Left ventricle myocardium inferior (tissue), 1 donor: Measurements from ENCODE around the gene MARVELD3. TPM values are rescaled to one million over a fixed set of nuclear protein-coding genes. Genes with fewer than 3 reads are reported as not detected.

Experiments used
- DNase-seq: peaks from one replicate; pipeline ENCODE4 v3.0.0-alpha.2; 2020
- H3K27ac ChIP-seq: fragments of 200-600 bp; replicated peaks from 2 replicates; pipeline ENCODE4 v1.8.0; 2021
- H3K27me3 ChIP-seq: fragments of 200-600 bp; 2 replicates; pipeline ENCODE4 v1.8.0; 2021; ENCODE audit warnings: low read depth
- H3K36me3 ChIP-seq: fragments of 200-600 bp; 2 replicates; pipeline ENCODE4 v1.8.0; 2021
- H3K4me1 ChIP-seq: fragments of 200-600 bp; 2 replicates; pipeline ENCODE4 v1.8.0; 2021
- H3K4me3 ChIP-seq: fragments of 200-600 bp; 2 replicates; pipeline ENCODE4 v1.8.0; 2021; ENCODE audit warnings: mild to moderate bottlenecking, moderate library complexity
- H3K9me3 ChIP-seq: fragments of 200-600 bp; replicated peaks from 2 replicates; pipeline ENCODE4 v1.8.0; 2021
- intact Hi-C: fragments of 100-400 bp; cut with micrococcal nuclease; formaldehyde crosslinking; loops from one replicate; pipeline ENCODE4 v1.11.0; 2022
- total RNA-seq: library from RNA; stranded (reverse); fragmentation: NEBNext Ultra II Directional; extraction: Animal tissue kit (Norgen Biotek cat#: 25700); gene quantifications from one replicate; pipeline ENCODE4 v1.2.1, GENCODE V29; 2021
- TF ChIP-seq, protein P1 (sequence below): fragments of 200-600 bp; IDR thresholded peaks from 2 replicates; pipeline ENCODE4 v1.8.0; 2021; ENCODE audit warnings: antibody characterized with exemption, mild to moderate bottlenecking, borderline replicate concordance
- donor health status: DM: no; HTN: yes; CAD: no; lungs with severe emphysema.

MARVELD3 gene
- total RNA-seq, 1 donor from 2014 or later: not detected

DNA sequence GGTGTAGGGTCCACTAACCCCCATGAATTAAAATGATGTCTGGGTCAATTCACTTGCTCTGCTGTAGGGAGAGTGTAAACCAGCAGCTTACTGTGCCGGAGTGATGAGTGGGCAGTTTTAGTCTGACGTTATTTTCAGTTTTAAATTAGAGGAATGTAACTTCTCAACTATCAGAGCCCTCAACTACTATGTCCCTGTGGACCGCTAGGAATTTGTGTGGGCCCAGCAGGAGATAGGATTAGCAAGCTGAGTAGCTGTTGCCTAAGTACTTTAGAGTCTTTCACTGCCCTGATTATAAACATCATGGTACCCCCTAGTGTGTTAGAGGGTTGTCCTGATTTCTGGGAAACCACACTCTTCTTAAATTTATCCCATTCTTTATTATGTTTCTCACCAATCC is 11.4 kb downstream of the MARVELD3 start:
- no peak for DNase-seq
- no peaks in the 10 kb centered on the region for H3K9me3 ChIP-seq
- intact Hi-C loops: no loop called here
- H3K36me3 ChIP-seq: peaks cover 4% of the 10 kb centered on the region
- H3K27ac ChIP-seq: no peak overlapping the region
- H3K27me3 ChIP-seq: no peaks in the 10 kb centered on the region
- H3K4me3 ChIP-seq: no peak overlapping the region
- H3K4me1 ChIP-seq: no peaks in the 10 kb centered on the region
- TF ChIP-seq, protein P1, sequence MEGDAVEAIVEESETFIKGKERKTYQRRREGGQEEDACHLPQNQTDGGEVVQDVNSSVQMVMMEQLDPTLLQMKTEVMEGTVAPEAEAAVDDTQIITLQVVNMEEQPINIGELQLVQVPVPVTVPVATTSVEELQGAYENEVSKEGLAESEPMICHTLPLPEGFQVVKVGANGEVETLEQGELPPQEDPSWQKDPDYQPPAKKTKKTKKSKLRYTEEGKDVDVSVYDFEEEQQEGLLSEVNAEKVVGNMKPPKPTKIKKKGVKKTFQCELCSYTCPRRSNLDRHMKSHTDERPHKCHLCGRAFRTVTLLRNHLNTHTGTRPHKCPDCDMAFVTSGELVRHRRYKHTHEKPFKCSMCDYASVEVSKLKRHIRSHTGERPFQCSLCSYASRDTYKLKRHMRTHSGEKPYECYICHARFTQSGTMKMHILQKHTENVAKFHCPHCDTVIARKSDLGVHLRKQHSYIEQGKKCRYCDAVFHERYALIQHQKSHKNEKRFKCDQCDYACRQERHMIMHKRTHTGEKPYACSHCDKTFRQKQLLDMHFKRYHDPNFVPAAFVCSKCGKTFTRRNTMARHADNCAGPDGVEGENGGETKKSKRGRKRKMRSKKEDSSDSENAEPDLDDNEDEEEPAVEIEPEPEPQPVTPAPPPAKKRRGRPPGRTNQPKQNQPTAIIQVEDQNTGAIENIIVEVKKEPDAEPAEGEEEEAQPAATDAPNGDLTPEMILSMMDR: no peak

DNA sequence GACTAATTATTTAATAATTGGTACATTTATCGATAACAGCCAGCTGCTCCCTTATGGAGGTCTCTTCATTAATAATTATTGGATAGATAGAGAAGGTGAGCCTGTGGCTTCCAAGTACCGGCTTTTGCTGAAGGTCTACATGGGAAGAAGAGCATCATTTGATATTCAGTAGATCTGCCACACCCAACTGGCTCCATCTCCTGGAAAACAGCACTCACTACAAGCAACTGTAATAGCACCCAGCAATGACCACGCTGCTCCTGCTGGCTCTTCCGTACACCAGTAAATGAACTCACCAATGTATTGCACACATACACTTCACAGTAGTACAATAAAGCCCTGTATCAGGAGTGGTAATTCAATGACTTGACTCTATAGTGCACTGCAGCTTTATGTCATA is 19.5 kb downstream of the MARVELD3 start:
- intact Hi-C loops: no loop called here
- TF ChIP-seq, protein P1: peak; percentile 15
- no peak for DNase-seq
- Histone ChIP-seq H3K36me3 (peaks cover 35% of the 10 kb centered on the region), H3K27me3 (no peaks in the 10 kb centered on the region), H3K4me1 (no peaks in the 10 kb centered on the region), H3K4me3 (no peak overlapping the region), H3K27ac (no peak overlapping the region), H3K9me3 (no peaks in the 10 kb centered on the region)

DNA sequence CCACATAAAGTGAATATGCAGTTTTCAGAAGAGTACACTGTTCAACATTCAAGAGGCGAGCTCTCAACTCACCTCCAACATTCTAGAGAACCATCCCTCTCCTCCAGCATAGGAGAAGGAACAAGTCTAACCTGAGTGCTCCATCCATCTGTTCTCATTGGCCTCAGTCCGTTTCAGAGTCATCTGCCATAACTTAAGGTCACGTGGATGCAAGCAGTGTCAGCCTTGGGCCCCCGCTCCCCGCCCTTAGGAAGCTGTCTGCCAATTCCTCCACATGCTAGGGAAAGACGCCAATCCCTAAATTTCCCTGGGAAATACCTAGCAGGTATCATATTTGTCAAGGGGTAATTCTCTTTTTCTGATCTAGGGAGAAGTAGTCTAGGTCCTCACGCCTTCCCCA is 21.4 kb downstream of the MARVELD3 start:
- DNase-seq: no peak
- no peak overlapping the region for H3K4me3 ChIP-seq
- intact Hi-C loops: no loop called here
- H3K9me3 ChIP-seq: no peaks in the 10 kb centered on the region
- TF ChIP-seq, protein P1: no peak
- no peak overlapping the region for H3K27ac ChIP-seq
- peaks cover 47% of the 10 kb centered on the region for H3K36me3 ChIP-seq
- H3K27me3 ChIP-seq: no peaks in the 10 kb centered on the region
- H3K4me1 ChIP-seq: no peaks in the 10 kb centered on the region

DNA sequence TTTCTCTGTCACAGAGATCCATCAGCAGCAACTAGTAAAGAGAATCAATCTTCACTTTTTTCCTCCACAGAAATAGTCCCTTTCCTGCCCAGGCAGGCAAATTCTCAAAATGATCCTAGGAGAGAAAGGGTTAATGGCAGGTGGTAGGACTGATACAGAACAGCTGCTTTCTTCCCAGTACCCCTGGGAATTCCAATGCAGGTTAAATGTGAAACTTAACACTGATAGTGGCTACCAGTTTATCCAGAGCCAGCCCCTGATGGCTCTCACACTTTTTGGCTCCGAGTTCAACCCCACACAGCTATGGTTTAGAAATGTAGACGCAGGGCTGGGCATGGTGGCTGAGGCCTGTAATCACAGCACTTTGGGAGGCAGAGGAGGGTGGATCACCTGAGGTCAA is 22.2 kb downstream of the MARVELD3 start:
- no peak for DNase-seq
- Histone ChIP-seq H3K9me3 (no peaks in the 10 kb centered on the region), H3K27ac (no peak overlapping the region), H3K4me1 (no peaks in the 10 kb centered on the region), H3K27me3 (no peaks in the 10 kb centered on the region), H3K4me3 (no peak overlapping the region), H3K36me3 (peaks cover 55% of the 10 kb centered on the region)
- intact Hi-C loops: no loop called here
- TF ChIP-seq, protein P1: no peak

DNA sequence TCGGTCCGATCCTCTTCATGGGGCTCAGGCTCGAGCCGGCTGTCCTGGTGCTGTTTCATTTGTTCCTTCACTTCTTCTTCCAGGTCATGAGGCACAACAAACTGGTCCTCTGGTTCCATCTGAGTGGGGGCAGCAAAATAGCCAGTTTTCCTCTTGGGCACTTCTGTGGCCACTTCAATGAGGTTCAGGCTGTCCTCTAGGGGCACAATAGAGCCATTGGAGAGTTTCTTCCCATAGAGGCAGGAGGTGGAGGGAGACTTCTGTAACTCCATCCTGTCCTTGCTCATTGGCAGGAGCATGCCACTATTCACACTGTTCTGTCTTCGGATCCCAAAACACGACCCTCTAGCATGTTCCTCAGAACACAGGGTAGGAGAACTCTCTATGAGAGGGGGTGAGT is 22.9 kb downstream of the MARVELD3 start:
- intact Hi-C loops: no loop called here

More for the DNA sequence above, 22.9 kb downstream of the MARVELD3 start:
- Histone ChIP-seq H3K27me3 (no peaks in the 10 kb centered on the region), H3K4me3 (no peak overlapping the region), H3K27ac (no peak overlapping the region), H3K4me1 (no peaks in the 10 kb centered on the region), H3K36me3 (peaks cover 58% of the 10 kb centered on the region), H3K9me3 (no peaks in the 10 kb centered on the region)
- TF ChIP-seq, protein P1: peak; percentile 25
- no peak for DNase-seq
